ENCODE measurements around the gene ATP6V0D1. TPM values are rescaled to one million over a fixed set of nuclear protein-coding genes. Genes with fewer than 3 reads are reported as not detected.
A peak's percentile ranks its signal among the peaks of the same experiment; 100 is the strongest.

Gene ATP6V0D1
- total RNA-seq, 1 experiment from 2014 or later = 99.0 TPM

- no peak for DNase-seq (ENCODE audit: low spot score)
These were observed 17.9 kb downstream of the ATP6V0D1 start for GRCh38 chr16:67463059-67463458.

GRCh38 chr16:67462279-67462655 is 18.7 kb downstream of the ATP6V0D1 start:
- DNase-seq (ENCODE audit: low spot score) = no peak

DNA sequence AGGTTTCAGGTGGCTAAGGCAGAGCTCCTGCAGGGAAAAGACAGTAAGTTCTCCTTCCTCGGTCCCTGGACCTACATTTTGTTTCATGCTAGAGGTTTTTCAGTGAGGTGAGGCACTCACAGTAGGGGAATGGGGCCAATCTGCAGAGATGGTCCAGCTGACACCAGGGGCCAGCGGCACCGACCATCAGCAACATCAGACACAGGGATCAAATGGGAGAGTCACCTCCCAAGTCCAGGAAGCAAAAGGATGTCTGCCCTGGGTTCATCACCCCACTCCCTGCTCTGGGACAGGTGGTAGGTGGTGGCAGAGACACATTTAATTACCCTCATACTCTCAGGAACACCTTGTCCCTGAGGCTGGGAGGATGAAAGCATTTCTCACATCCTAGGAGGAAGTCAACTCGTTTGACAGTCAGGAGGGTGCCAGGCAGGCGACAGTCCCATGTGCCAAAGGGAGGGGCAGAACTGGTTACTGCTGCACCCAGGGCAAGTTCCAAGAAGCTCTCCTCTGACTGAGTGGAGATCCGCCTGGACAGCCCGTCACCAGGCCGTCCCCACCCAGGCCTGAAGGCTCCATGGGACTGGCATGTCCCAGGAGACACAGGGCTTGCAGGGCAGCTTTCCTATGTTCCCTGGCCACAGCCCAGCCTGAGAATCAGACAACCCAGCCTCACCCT is 19.2 kb downstream of the ATP6V0D1 start:
- no peak for DNase-seq (ENCODE audit: low spot score)

DNA sequence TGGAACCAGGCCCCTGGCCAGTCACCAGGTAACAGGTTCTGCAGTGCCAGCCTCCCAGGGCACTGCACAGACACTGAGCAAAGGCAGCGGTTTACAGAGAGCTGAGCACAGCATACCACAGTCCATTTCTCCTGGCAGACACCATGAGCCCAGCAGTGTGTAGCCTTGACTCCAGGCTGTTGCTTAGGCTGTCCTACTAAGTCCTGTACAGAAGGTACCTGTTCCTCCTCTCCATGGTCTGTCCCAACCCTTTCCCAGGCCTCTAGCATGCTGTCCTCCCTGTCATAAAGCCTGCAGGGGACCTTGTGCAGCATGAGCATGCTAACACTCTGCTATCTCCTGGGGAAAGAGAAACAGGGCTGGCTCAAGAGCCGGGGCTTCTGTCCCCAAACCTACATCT is 20.0 kb downstream of the ATP6V0D1 start:
- no peak for DNase-seq (ENCODE audit: low spot score)

- DNase-seq (ENCODE audit: low spot score) = no peak
These were observed 20.8 kb downstream of the ATP6V0D1 start for GRCh38 chr16:67460168-67460567.

GRCh38 chr16:67459861-67460150 is 21.2 kb downstream of the ATP6V0D1 start:
- no peak for DNase-seq (ENCODE audit: low spot score)

- DNase-seq (ENCODE audit: low spot score) = peak; percentile 37
These were observed 21.7 kb downstream of the ATP6V0D1 start for GRCh38 chr16:67459066-67459860.

DNA sequence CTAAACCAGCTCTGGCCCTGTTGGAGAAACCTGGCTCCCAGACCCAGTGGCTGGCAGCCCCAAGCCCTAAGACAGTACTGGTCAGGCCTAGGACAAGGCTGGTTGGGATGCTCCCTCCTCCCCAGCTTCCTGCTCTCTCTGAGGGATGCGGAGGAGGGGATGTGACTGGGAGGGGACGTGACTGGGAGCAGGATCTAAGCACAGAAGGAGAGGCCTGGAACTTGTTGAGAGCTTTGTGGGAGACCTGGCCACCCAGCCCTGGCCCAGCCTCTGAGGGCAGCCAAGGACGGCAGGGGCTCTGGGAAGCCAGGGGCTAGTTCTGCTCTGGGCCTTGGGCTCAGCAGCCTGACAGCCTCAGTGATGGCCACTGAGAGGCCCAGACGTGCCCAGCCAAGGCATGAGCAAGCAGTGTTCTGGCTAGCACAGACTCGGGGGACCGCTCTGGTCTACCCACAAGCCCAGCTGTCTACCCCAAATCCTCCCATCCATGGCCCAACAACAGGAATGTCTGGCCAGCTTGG is 22.8 kb downstream of the ATP6V0D1 start:
- DNase-seq (ENCODE audit: low spot score) = no peak

DNA sequence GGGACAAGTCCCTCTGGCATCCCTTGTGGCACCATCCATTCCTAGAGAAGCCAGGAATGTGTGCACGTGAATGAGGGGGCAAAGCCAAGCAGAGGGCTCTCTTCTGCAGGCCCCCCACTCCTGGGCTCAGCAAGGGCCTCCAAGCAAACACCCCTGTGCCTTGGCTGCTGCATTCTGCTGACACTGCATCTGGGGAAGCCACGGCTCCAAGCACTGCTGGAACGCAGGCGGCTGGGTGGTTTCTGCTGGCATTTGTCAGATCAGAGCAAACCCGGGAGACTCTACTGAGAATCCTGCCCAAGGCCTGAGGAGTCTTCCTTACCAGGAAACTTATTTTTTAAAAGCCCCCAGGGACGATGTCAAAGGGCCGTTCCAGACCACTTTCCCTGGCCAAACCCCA is 23.3 kb downstream of the ATP6V0D1 start:
- no peak for DNase-seq (ENCODE audit: low spot score)

- DNase-seq (ENCODE audit: low spot score) = no peak
These were observed 24.4 kb downstream of the ATP6V0D1 start for GRCh38 chr16:67456391-67457081.

DNA sequence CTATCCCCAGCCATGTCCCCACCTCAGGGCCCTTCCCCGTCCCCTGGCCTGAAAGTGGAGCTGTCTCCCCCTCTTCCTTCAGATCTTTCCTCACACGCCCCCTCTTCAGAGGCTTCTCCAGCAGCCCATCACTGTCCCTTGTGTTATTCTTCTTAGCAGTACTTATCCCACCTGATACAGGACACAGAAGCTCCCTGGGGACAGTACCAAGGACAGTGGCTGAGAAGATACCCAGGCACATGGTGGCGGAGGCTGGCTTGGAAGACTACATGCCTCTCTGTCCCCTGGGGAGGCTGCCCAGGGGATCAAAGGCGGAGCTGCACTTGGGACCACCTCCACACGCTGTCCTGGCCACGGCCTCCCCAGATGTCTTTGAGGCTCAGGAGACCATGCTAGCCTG is 26.1 kb downstream of the ATP6V0D1 start:
- DNase-seq (ENCODE audit: low spot score) = no peak

DNA sequence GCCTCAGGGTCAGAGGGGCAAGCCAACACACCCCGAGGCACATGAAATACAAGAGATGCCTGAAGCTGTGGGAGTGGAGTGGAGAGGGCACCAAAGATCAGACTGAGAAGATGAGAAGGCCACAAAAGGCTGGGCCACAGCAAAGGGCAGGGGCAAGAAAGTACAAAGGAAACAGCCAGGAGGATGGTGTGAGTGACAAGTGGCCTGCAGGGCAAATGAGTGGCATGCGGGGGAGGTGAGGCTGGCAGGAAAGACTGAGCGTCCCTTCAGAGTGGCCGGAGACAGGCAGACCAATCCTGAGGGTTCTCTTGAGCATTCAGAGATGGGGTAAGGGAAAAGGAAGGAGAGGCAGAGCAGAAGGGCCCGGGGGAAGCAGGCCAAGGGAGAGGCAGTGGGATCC is 26.9 kb downstream of the ATP6V0D1 start:
- DNase-seq (ENCODE audit: low spot score) = no peak

DNA sequence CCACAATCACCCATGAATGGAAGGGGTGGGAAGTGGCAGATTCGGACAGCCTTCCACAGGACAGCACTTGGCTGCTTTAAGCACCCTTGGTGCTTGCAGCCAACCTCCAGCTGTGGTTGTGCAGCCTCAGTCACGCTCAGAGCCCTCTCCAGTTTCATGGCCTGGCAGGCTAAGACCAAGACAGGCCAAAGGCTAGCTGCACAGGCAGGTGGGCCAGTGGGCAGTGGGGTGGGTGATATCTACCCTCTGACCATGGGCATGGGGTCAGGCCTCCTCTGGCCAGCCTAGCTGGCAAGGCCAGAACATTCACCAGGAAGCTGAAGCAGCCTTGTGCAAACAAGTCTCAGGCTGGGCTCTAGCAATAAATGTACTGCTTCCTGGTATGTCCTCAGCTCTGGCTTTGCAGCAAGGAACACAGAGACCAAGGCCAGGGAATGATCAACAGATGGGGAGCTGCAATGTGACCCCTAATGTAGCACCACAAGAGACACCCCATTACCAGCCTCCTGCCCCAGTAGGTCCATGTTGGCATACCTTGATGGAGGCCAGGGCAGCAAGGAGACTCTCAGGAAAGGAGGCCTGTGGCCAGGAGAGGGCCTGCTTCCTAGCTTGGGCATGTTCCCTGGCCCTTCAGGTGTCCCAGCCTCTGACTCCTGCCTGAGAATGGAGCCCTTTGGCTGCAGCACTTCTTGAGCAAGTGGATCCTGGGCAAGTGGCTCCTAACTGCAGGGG is 29.1 kb downstream of the ATP6V0D1 start:
- no peak for DNase-seq (ENCODE audit: low spot score)

GRCh38 chr16:67451061-67451703 is 29.8 kb downstream of the ATP6V0D1 start:
- DNase-seq (ENCODE audit: low spot score) = no peak

- no peak for DNase-seq (ENCODE audit: low spot score)
These were observed 31.2 kb downstream of the ATP6V0D1 start for GRCh38 chr16:67449739-67450138.

DNA sequence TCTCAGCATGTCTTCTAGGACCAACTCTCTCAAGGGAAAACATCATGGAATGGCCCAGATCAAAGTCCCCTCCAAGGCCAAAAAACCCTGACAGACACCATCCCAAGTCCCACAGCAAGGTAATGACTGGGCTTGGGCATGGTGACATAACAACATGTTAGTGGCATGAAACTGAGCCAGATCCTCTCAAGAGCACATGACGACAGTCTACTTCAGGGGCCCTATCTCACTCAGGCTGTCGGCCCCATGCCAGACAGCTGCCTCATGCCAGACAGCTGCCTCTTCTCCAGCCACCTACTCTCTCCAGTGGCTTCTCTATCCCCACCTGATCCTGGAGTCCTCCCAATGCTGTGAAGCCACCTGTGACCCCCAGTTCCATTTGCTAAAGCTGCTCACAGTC is 31.6 kb downstream of the ATP6V0D1 start:
- DNase-seq (ENCODE audit: low spot score) = no peak

- DNase-seq (ENCODE audit: low spot score) = no peak
These were observed 32.4 kb downstream of the ATP6V0D1 start for GRCh38 chr16:67448580-67448979.

GRCh38 chr16:67447508-67448076 is 33.4 kb downstream of the ATP6V0D1 start:
- DNase-seq (ENCODE audit: low spot score) = no peak

GRCh38 chr16:67446968-67447507 is 33.9 kb downstream of the ATP6V0D1 start:
- DNase-seq (ENCODE audit: low spot score) = no peak

DNA sequence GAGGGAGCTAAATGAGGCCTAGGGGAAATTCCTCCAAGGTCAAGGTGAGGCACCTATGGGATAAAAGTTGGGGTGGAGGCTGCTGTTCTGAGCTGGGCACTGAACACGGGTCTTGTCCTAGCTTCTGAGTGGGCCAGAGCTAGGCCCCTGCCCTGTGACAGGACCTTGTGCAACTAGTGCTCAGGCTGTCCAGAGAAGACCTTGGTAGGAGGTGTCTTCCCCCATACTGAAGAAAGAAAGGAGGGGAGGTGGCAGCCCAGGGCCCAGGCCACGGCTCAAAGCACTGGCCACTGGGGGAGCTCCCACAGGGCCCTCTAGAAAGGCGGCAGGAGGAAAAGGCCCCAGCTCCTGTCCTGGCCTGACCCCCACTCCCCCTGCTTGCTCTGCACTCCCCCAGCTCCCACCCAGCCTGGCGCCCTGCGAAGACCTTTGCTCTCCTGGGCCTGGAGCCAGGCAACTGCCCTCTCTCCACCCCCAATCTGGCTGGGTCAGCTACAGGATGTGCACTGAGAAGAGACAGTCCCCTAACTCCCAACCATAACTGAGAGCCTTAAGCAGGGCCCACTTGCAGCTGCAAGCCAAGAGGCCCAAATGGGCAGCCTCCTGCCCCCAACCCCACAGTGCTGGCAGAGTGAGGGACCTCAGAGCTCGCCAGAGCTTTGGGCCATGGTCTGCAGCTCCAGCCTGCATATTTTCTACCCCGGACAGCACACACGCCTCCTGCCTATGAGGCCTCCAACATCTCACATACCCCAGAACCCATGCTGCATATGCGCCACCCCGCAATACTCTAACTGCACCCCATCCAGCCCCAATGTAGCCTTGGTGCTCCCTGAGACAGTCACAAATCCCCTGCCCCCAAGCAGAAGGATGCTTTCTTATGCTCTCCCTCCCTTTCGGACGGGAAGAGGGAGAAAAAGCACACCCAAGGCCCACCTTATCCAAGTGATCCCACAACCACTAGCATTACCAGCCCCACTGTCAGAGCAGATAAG is 34.7 kb downstream of the ATP6V0D1 start:
- DNase-seq (ENCODE audit: low spot score) = no peak

All from H4 (cell line).